IPS-18c (cell line): ENCODE measurements around the gene ACRBP.

Experiments used
- H3K4me3 ChIP-seq: 2 replicates; pipeline ENCODE4 v1.7.0; 2013; ENCODE audit warnings: low read depth, mild to moderate bottlenecking, low read length, moderate library complexity; ENCODE audit not compliant: insufficient read depth
- H3K9me3 ChIP-seq: one replicate; pipeline ENCODE4 v1.6.1; 2013; ENCODE audit warnings: mild to moderate bottlenecking, low read length, moderate library complexity; ENCODE audit not compliant: control insufficient read depth, insufficient read depth

Gene ACRBP

GRCh38 chr12:6647083-6647604 lies at the start of gene ACRBP:
Gene ACRBP (minus strand): TSS chr12:6647432. CDS start chr12:6647366, 66 bp downstream.
- H3K9me3 ChIP-seq = peaks cover 2% of the 10 kb centered on the region
- peak within 1 kb of the TSS; percentile 80 for H3K4me3 ChIP-seq

- Histone ChIP-seq H3K4me3 (no peak overlapping the region), H3K9me3 (no peaks in the 10 kb centered on the region)
Measured at GRCh38 chr12:6695313-6696045, 48.2 kb upstream of the ACRBP start.

- H3K9me3 ChIP-seq = no peaks in the 10 kb centered on the region
- H3K4me3 ChIP-seq = no peak overlapping the region
Measured at GRCh38 chr12:6694701-6695100, 47.5 kb upstream of the ACRBP start.

GRCh38 chr12:6693832-6694355 lies 46.7 kb upstream of the ACRBP start:
- Histone ChIP-seq H3K9me3 (no peaks in the 10 kb centered on the region), H3K4me3 (no peak overlapping the region)

GRCh38 chr12:6692888-6693287 lies 45.7 kb upstream of the ACRBP start:
- H3K4me3 ChIP-seq = no peak overlapping the region
- H3K9me3 ChIP-seq = no peaks in the 10 kb centered on the region

GRCh38 chr12:6691473-6691872 lies 44.2 kb upstream of the ACRBP start:
- Histone ChIP-seq H3K4me3 (no peak overlapping the region), H3K9me3 (no peaks in the 10 kb centered on the region)

- H3K9me3 ChIP-seq = no peaks in the 10 kb centered on the region
- peak within 1 kb of the TSS; percentile 85 for H3K4me3 ChIP-seq
Measured at GRCh38 chr12:6688999-6689882, 42.0 kb upstream of the ACRBP start, which contains the start of gene ZNF384. Gene ZNF384 (minus strand): TSS chr12:6689375. CDS start chr12:6679520, 9,855 bp downstream.

GRCh38 chr12:6688543-6688998 lies 41.3 kb upstream of the ACRBP start:
- Histone ChIP-seq H3K9me3 (no peaks in the 10 kb centered on the region), H3K4me3 (peak overlapping the region; percentile 85)

GRCh38 chr12:6685814-6686213 lies 38.6 kb upstream of the ACRBP start:
- H3K4me3 ChIP-seq = no peak overlapping the region

GRCh38 chr12:6684609-6685008 lies 37.4 kb upstream of the ACRBP start:
- H3K9me3 ChIP-seq = no peaks in the 10 kb centered on the region
- no peak overlapping the region for H3K4me3 ChIP-seq

More at GRCh38 chr12:6685814-6686213, 38.6 kb upstream of the ACRBP start:
- no peaks in the 10 kb centered on the region for H3K9me3 ChIP-seq

GRCh38 chr12:6676962-6677361 lies 29.7 kb upstream of the ACRBP start:
- Histone ChIP-seq H3K4me3 (no peak overlapping the region), H3K9me3 (no peaks in the 10 kb centered on the region)

- Histone ChIP-seq H3K4me3 (no peak overlapping the region), H3K9me3 (no peaks in the 10 kb centered on the region)
Measured at GRCh38 chr12:6672143-6672542, 24.9 kb upstream of the ACRBP start.

GRCh38 chr12:6667559-6668210 lies 20.5 kb upstream of the ACRBP start:
- Histone ChIP-seq H3K4me3 (no peak overlapping the region), H3K9me3 (no peaks in the 10 kb centered on the region)

- Histone ChIP-seq H3K9me3 (no peaks in the 10 kb centered on the region), H3K4me3 (no peak overlapping the region)
Measured at GRCh38 chr12:6666211-6666610, 19.0 kb upstream of the ACRBP start.

GRCh38 chr12:6664902-6665301 lies 17.7 kb upstream of the ACRBP start:
- no peak overlapping the region for H3K4me3 ChIP-seq
- no peaks in the 10 kb centered on the region for H3K9me3 ChIP-seq

- peak within 1 kb of the TSS; percentile 87 for H3K4me3 ChIP-seq
- H3K9me3 ChIP-seq = no peaks in the 10 kb centered on the region
Measured at GRCh38 chr12:6662906-6663742, 15.9 kb upstream of the ACRBP start, which contains the start of gene ING4. Gene ING4 (minus strand): TSS chr12:6663119. CDS start chr12:6663101, 18 bp downstream.
